HG03280 (cell line): ENCODE results near the gene MMP15.

Experiments
- ATAC-seq: cut with Tn5 transposase; IDR thresholded peaks from one replicate; pipeline ENCODE4 v1.9.1; 2021; ENCODE audit warnings: mild to moderate bottlenecking, moderate library complexity; ENCODE audit not compliant: unreplicated experiment

MMP15 gene

GRCh38 chr16:58016840-58017446 lies 8.6 kb upstream of the MMP15 start:
- ATAC-seq: no peak

GRCh38 chr16:58018803-58019202 lies 6.8 kb upstream of the MMP15 start:
- ATAC-seq: no peak

GRCh38 chr16:58019866-58020538 lies 5.6 kb upstream of the MMP15 start:
- ATAC-seq: no peak

- no peak for ATAC-seq
Observed at GRCh38 chr16:58020628-58021521, 4.7 kb upstream of the MMP15 start.

GRCh38 chr16:58021661-58022551 lies 3.6 kb upstream of the MMP15 start:
- no peak for ATAC-seq

GRCh38 chr16:58022601-58023371 lies 2.8 kb upstream of the MMP15 start:
- ATAC-seq: no peak

GRCh38 chr16:58024486-58025350 lies 836 bp upstream of the MMP15 start:
- ATAC-seq: no peak

- ATAC-seq: no peak
Observed at GRCh38 chr16:58026139-58026704, 668 bp downstream of the MMP15 start.

- ATAC-seq: no peak
Observed at GRCh38 chr16:58026705-58027160, 1.2 kb downstream of the MMP15 start.

GRCh38 chr16:58027161-58027915 lies 1.8 kb downstream of the MMP15 start:
- ATAC-seq: no peak

- ATAC-seq: no peak
Observed at GRCh38 chr16:58027916-58028455, 2.4 kb downstream of the MMP15 start.

GRCh38 chr16:58028541-58029070 lies 3.1 kb downstream of the MMP15 start:
- no peak for ATAC-seq

GRCh38 chr16:58029410-58029809 lies 3.9 kb downstream of the MMP15 start:
- no peak for ATAC-seq

GRCh38 chr16:58030136-58030840 lies 4.7 kb downstream of the MMP15 start:
- no peak for ATAC-seq

GRCh38 chr16:58031016-58031800 lies 5.7 kb downstream of the MMP15 start:
- no peak for ATAC-seq

- no peak for ATAC-seq
Observed at GRCh38 chr16:58032710-58033293, 7.2 kb downstream of the MMP15 start.
